ENCODE data around the gene TSC1.

DNA sequence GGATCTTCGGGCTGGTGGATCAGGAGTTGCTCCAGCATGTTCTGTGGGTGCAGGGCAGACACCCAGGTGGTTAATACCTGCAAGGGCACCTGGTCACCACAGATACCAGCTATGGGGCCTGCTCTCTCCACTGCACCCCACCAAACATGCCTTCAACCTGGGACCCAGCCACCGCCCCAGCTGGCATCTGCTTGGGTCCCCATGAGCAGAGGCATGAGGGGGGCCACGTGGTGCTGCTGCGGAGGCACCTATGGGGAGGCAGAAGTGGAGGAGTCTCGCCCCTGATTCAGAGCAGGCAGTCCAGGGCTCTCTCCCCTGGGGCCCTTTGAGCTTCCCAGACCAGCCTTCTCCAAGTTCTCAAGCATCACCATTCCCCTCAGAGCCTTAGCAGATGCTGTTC is 69.3 kb downstream of the TSC1 start:
- TF ChIP-seq EZH2 (IDR thresholded peaks at IDR 0.05; ENCODE audit: low read depth, unreplicated experiment) (no peak), EZH2phosphoT487 (IDR thresholded peaks at IDR 0.05; ENCODE audit: unreplicated experiment) (no peak), POLR2AphosphoS5 (IDR thresholded peaks at IDR 0.05; ENCODE audit: low read depth) (no peak), NANOG (IDR thresholded peaks at IDR 0.05; ENCODE audit: borderline replicate concordance) (no peak)
- TF ChIP-seq, protein P1, sequence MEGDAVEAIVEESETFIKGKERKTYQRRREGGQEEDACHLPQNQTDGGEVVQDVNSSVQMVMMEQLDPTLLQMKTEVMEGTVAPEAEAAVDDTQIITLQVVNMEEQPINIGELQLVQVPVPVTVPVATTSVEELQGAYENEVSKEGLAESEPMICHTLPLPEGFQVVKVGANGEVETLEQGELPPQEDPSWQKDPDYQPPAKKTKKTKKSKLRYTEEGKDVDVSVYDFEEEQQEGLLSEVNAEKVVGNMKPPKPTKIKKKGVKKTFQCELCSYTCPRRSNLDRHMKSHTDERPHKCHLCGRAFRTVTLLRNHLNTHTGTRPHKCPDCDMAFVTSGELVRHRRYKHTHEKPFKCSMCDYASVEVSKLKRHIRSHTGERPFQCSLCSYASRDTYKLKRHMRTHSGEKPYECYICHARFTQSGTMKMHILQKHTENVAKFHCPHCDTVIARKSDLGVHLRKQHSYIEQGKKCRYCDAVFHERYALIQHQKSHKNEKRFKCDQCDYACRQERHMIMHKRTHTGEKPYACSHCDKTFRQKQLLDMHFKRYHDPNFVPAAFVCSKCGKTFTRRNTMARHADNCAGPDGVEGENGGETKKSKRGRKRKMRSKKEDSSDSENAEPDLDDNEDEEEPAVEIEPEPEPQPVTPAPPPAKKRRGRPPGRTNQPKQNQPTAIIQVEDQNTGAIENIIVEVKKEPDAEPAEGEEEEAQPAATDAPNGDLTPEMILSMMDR (conservative IDR thresholded peaks at IDR 0.05; ENCODE audit: low read depth in 2 of 2), result no peak
- TF ChIP-seq, protein P2, sequence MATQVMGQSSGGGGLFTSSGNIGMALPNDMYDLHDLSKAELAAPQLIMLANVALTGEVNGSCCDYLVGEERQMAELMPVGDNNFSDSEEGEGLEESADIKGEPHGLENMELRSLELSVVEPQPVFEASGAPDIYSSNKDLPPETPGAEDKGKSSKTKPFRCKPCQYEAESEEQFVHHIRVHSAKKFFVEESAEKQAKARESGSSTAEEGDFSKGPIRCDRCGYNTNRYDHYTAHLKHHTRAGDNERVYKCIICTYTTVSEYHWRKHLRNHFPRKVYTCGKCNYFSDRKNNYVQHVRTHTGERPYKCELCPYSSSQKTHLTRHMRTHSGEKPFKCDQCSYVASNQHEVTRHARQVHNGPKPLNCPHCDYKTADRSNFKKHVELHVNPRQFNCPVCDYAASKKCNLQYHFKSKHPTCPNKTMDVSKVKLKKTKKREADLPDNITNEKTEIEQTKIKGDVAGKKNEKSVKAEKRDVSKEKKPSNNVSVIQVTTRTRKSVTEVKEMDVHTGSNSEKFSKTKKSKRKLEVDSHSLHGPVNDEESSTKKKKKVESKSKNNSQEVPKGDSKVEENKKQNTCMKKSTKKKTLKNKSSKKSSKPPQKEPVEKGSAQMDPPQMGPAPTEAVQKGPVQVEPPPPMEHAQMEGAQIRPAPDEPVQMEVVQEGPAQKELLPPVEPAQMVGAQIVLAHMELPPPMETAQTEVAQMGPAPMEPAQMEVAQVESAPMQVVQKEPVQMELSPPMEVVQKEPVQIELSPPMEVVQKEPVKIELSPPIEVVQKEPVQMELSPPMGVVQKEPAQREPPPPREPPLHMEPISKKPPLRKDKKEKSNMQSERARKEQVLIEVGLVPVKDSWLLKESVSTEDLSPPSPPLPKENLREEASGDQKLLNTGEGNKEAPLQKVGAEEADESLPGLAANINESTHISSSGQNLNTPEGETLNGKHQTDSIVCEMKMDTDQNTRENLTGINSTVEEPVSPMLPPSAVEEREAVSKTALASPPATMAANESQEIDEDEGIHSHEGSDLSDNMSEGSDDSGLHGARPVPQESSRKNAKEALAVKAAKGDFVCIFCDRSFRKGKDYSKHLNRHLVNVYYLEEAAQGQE (IDR thresholded peaks at IDR 0.05; ENCODE audit: unreplicated experiment), result no peak

Data from GM23338 (cell line).